PC-9 (cell line): ENCODE measurements around the gene AHSG.

ENCODE experiments used
- EZH2 ChIP-seq: fragments of 200-600 bp; sonication (generic); IDR thresholded peaks from 2 replicates; pipeline ENCODE4 v1.8.0; 2017; ENCODE audit warnings: antibody characterized with exemption, low read depth
- TF ChIP-seq, protein P1 (sequence below): fragments of 200-600 bp; sonication (generic); conservative IDR thresholded peaks from 2 replicates; pipeline ENCODE4 v1.6.1; 2017; ENCODE audit warnings: mixed run types, antibody characterized with exemption, mild to moderate bottlenecking, moderate library complexity

DNA sequence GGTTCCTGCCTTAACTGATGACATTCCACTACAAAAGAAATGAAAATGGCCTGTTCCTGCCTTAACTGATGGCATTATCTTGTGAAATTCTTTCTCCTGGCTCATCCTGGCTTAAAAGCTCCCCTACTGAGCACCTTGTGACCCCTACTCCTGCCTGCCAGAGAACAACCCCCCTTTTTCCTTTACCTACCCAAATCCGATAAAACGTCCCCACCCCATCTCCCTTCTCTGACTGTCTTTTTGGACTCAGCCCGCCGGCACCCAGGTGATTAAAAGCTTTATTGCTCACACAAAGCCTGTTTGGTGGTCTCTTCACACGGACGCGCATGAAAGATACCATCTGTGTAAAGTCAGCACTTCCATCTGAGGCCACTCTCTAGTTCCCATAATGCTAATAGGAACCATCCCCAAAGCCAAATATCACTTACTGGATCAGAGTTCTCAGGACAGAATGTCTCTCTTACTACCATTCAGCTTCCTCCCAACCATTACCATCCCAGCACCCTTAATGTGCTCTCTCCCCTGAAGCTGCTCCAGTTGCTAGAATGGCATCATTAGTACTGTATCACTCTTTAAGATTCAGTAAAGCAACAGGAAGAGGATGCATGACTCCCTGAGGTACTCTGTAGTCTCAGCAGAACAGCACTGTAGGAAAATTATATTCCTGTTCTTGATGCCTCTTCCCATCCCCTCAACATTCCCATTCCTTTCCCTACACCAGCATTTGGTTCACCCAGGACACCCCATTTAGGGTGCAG lies 50.7 kb downstream of the AHSG start:
- TF ChIP-seq, protein P1, sequence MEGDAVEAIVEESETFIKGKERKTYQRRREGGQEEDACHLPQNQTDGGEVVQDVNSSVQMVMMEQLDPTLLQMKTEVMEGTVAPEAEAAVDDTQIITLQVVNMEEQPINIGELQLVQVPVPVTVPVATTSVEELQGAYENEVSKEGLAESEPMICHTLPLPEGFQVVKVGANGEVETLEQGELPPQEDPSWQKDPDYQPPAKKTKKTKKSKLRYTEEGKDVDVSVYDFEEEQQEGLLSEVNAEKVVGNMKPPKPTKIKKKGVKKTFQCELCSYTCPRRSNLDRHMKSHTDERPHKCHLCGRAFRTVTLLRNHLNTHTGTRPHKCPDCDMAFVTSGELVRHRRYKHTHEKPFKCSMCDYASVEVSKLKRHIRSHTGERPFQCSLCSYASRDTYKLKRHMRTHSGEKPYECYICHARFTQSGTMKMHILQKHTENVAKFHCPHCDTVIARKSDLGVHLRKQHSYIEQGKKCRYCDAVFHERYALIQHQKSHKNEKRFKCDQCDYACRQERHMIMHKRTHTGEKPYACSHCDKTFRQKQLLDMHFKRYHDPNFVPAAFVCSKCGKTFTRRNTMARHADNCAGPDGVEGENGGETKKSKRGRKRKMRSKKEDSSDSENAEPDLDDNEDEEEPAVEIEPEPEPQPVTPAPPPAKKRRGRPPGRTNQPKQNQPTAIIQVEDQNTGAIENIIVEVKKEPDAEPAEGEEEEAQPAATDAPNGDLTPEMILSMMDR = no peak
- TF ChIP-seq EZH2 = no peak
